HK-2 (cell line): ENCODE data around the gene CHD6.

Experiments
- DNase-seq: peaks from one replicate; pipeline ENCODE4 v3.0.0-alpha.2; 2018; ENCODE audit not compliant: unreplicated experiment

CHD6 gene

DNA sequence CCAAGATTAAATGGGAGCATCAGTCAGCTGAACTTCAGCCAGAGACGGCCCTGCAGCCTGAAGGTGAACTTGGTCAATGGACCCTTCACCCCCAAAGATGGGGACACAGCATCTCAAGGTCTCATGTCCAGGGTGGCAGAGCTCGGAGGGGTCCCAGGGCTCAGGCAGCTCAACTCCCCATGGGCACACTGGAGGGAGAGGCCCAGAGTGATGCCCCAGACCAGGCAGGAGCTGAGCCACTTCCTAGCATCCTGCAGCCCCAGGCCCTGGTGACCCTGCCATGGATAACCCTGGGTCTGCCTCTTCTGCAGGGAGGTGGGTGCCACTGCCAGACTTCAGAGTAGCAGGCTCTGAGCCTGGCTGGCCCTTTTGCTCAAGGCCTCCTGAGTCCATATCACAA lies 224.1 kb downstream of the CHD6 start:
- DNase-seq: no peak

DNA sequence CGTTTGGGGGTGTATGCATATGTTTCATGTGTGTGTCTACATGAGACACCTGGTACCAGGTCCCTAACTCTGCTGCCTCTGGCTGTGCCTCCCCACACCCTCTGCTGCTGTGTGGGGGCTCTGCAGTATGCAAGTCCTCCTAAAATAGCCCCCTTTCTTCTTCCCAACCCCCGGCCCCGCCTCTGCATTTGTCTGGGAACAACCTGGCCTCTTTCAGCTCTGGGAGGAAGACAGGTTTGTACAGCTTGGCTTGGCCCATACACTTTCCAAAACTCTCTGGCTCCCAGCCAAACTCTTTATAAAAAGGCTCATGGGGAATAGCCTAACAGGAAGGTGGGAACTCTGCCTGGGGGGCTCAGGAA lies 224.5 kb downstream of the CHD6 start:
- no peak for DNase-seq

DNA sequence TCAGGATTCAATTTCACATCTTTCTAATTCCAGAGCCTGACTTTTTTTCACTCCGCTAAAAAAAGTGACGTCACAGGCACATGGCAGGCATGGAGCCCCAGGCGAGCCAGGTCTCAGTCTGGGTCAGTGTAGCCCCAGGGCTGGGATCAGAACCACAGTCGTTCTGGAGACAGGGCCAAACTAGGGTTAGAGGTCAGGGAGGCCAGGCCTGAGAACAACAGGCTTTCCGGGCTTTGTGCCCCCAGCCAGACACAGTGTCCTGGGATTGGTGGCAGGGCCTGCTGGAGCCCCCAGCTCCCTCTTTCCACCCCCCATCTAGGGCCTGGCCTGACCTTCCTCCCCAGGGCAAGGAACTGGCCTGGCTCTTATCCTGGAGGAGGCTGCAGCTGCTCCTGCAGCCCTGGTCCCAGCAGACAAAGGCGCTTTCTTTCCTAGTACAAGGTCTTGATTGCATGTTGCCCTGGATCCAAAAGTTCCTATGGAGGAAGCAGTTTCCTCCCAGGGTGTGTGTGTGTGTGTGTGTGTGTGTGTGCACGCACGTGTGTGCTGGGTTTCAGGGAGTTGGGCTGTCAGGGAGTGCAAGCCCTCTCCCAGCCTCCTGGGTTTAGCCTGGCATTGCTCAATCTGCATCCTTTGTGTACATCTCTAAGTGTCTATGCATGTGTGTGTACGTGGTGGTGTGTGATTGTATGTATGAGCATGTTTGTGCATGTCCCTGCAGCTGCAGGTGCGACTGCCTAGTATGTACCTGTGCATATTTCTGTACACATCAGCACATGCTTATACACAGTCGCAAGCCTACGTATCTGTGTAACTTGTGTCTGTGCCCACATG lies 225.1 kb downstream of the CHD6 start:
- DNase-seq: no peak

DNA sequence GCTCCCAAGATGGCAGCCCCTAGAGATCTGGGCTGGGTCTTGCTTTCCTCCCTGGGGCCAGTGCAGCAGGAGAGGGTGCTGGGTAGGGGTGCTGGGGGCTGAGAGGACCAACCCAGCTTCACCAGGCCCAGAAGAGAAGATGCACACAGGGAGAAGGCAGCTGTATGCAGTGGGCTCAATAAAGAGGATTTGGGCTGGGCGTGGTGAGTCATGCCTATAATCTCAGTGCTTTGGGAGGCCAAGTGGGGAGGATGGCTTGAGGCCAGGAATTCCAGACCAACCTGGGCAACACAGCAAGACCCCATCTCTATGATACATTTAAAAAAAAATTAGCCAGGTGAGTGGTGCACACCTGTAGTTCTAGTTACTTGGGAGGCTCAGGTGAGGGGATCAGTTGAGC lies 225.9 kb downstream of the CHD6 start:
- DNase-seq: no peak

DNA sequence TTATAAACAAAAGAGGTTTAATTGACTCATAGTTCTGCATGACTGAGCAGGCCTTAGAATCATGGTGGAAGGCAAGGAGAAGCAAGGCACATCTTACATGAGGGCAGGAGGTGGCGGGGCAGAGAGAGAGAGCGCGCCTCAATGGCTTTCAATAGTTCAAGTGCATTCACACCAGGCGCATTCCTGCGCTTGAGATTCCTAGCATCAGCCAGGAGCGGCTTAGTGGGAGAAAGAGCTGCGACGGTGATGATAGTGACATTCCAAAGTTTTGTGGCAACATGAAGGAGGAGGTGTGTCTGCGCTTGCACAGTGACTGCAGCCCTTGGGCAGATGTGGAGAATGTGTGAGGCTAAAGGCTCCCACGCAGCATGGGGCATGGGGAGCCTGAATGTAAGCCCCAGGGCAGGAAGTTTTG lies 226.6 kb downstream of the CHD6 start:
- DNase-seq: no peak

DNA sequence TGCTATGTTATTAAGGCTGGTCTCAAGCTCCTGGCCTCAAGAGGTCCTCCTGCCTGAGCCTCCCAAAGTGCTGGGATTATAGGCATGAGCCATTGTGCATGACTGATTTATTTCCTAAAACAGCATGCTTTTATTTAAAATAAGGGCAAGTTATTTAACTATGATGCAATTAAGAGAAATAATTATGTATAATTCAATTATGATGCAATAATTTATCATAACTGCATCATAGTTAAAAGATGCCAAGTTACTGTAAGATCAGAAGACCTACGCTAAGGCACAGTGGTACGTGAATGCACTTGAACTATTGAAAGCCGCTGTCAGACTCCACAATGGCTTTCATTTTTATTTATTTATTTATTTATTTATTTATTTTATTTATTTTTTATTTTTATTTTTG lies 227.3 kb downstream of the CHD6 start:
- DNase-seq: no peak

DNA sequence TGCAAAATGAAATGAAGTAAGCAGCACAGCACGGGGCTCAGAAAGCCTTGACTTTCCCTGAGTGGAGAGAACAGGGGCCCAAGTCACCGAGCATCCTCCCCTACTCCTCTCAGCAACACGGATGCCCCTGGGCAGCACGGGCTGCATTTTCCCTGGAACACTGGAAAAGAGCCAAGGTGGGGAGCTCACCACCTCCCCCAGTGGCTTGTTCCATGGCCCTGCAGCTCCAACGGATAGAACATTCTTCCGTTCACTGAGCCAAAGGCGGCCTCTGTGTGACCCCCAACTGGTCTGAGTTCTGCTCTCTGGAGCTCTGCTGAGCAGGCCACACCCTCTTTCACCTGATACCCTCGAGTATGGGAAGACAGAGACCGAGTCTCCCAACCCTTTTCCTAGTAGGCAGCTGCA lies 230.7 kb downstream of the CHD6 start:
- no peak for DNase-seq

DNA sequence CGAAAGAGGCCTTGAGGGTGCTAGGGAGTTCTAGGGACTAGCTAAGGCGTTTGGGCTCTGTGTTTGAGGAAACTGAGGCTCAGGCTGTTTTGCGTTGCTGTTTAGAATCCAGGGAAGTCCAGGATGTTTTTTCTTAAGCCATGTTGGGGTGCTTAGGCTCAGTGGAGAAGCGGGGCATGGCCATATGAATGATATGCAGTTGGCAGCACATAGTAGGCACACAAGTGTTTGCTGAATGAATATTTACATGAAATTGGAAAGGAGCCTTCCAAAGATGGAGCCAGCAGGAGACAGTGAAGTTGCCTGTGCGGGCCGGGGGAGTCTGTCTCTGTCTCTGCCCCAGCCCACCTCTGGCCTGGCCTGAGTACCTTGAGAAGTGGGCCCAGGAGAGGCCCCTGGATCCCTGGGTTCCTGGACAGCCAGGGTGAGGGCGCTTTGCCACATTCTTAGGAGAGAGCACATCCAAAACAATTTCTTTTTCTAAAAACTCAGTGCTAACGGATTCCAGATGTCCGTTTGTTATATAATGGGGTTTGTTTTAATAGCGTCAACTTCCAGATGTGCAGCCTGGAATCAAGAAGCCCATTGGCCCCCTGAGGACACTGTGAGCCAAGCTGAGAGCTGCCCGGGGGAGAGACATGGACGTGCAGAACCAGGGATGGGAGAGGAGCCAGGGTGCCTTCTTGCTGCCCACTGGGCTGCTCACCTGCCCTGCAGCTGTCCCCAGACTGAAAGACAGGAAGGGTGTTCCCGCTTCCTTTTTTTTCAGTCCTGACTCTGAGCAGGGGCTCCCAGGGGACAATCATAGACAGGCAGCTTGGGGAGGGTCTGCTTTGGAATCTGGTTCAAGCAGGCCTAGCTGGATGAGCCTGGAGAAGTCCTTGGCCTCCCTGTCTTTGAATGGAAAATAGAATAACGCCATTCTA lies 231.4 kb downstream of the CHD6 start:
- no peak for DNase-seq

DNA sequence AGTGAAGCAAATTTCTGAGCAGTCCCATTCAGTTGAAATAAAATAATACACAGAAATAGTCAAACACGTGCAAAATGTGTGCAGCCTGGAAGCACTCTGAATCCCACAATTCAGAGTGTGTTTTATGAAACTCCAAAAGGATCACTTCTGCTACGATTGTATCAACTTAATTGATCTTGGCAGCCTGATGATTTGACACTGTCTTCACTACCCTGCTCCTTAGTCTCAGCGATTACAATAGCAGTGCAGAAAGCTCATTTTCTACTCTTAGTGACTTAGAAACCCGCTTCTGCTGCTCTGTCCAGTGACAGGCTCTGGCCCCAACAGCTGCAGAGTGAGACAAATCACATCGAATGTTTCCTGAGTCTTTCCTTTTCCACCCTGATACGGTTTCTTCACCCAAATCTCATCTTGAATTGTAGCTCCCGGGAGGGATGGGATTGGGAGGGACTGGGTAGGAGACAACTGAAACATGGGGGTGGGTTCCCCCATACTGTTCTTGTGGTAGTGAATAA lies 235.3 kb downstream of the CHD6 start:
- DNase-seq: no peak

DNA sequence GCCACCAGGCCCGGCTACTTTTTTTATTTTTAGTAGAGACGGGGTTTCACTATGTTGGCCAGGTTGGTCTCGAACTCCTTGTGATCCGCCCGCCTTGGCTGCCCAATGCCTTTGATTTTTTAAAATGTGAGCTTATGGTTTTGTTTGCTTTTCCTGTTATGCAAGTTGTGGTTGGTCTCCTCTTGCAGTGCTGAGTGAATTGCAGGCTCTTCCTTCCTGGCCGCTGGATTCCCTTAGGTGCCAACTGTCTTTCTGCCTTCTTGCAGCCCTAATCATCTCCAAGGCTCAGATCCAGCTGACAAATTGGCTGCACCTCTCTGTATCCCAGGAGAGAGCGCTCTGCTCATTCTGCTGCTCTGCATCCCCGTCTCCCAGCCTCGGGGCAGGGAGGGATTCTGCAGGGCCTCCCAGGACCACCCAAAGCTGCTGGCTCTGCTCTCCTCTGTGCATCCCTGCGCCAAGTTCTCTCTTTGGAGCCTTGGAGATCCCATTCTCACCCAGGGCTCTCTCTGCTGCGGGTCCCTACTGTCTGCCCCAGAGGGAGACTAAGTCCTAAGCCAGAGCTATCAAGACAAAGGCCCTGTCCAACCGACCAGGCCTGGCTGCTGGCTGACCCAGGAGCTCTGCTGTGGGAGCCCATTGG lies 237.5 kb downstream of the CHD6 start:
- no peak for DNase-seq

DNA sequence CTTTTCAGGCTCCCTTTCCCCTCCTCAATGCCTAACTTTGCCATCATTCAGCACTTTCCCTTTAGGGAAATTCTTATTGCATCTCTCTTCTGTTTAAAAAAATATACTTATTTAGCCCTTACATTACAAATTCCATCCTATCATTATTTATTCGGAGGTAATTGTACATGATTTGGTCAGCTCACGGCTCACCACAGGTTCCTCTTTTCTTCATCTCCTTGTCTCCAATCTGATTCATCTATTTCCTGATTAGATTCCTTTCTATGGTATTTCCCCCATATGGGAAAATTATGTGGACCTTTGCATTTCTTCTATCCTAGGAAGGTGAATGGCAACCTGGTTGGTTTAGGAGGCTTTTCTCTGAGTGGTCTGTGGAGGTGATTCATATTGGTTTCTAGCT lies 238.6 kb downstream of the CHD6 start:
- DNase-seq: no peak

DNA sequence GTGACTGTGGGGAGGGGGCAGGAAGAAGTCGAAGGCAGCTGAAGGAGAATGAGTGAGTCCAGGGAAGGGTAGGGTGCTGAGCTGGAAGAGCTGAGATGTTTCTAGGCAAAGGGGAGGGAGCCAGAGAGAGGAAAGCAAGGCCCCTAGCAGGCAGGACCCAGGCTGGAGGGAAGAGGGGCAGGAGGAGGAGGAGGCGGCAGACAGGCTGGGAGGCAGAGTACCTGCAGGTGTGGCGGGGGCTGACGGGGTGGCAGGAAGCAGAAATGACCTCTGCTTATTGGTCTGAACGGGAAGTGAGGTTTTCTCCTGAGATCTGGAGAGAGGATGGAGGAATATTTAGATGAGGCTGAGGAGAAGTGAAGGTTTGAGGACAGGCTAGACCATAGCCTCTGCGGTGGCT lies 240.9 kb downstream of the CHD6 start:
- DNase-seq: no peak

DNA sequence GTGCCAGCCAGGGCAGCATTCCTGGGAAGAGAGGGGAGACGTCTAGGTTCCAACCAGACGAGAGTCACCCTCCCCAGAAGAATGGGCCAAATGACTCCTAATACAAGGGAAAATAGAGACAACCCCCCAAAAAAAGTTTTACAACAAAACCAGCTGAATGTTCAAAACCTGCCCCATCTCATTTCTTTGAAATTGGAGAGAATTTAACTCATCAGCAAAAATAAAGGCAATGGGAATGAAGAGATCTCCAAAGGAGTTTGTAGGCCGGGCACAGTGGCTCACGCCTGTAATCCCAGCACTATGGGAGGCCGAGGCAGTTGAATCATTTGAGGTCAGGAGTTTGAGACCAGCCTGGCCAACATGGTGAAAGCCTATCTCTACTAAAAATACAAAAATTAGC lies 241.8 kb downstream of the CHD6 start:
- no peak for DNase-seq

DNA sequence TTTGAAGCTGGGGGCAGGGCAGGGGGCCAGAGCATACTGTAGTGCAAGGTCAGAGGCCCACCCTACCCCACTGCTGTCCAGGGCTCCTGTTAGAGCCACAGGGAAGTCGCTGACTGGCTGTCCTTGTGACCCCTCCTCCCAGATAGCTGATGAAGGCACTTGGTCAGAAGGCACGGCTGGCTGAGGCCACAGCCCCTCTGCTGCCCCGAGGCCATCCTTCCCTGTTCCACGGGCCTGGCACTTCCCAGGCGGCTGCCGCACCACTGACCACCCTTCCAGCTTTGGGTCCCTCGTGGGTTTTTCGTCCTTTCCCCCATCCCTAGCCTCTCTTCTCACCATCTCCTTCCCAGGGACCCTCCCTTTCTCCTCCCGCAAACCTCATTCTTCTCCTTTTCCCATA lies 242.3 kb downstream of the CHD6 start:
- no peak for DNase-seq

DNA sequence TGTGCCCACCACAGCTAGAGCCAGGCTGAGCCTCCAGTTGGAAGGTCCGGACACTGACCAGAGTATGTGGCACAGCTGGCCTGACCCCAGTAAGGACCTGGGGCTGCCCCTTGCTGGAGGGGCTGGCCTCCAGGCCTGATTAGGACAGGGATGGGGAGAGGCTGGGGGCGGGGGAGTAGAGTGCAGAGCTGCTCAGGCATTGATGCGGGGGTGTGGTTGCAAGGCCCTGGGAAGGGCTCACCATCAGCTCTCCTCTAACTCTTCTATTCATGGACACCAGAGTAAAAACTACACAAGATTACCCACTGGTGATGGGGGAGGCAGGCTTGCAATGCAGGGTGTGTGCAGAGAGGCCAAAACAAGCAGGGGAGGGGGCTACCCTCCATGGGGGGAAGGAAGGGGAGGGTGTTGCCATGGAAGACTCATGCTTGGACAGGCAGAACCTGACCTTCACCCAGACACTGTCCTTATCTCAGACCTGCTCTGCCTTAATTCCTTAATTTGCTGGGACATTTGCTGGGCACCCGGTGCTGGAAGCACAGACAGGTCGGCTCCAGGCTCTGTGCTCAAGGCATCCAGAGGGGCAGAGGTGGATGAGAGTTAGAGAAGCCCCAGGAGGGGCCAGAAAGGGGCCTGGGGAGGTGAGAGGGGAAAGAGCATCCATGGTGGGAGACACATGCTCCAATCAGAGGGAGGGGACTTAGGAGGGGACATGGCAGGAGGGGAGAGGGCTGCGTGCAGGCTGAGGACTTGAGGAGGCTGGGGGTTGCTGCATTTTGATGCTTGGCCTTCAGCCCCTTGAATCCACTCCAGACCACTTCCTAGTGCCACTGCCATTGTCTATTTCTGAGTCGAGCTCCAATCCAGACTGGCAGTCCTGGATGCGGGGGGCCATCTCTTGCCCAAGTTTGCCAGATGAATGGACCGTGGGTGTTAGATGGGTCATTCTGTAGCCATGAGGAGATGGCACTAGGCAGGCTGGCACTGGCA lies 244.0 kb downstream of the CHD6 start:
- no peak for DNase-seq

DNA sequence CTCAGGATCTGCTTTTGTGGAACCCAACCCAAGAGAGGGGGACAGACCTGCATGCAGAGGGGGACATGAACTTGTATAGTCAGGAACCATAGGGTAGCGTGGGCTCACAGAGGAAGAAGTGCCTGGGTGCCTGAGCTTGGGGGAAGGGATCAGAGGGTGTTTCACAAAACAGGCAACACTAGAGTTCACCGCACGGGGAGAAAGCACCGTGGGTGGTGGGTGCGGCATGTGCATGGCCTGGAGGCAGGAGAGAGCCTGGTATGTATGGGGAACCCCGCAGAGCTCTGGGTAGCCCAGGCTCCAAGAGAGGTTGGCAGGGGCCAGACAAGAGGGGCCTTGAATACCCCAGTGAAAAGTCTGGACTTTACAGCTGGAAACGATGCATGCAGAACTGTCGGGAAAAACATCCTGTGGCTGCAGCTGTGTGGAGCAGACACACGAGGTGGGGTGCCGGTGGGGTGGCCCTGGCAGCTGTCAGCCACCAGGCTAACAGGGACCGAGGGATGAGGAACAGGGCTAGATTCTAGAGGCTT lies 244.9 kb downstream of the CHD6 start:
- no peak for DNase-seq

DNA sequence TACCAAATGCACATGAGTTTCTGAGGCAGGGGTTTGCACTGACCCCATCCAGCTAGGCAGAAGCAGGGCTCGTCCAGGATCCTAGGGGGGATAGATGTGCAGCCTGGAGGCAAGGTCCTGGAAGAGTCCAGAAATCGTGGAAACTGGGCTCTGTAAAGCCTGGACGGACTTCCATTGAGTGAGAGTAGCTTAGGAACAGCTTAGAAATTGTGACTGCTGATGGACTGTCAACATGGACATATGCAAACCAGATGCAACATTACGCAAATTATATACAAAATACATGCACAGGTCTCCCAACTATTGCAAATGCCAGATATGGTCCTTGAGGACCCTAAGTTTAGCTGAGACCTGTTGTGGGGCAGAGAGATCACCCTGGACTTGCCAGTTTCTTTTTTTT lies 246.8 kb downstream of the CHD6 start:
- no peak for DNase-seq

DNA sequence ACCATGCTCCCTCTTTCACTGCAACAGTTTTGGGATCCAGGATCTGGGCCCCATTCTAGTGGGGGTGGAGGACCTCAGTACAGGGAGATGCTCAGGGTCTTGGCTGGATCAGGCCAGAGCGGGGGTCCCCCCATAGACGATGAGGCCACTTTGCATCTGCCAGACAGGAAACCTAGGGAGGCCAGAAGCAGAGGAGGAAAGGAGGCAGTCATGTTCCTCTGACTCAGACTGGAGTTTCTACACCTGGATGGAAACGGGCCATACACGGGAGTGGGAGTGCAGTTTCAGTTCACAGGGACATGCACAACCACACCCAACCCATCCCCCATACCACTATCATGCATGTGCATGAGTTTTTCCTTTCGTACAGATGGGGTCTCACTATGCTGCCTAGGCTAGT lies 248.0 kb downstream of the CHD6 start:
- no peak for DNase-seq

DNA sequence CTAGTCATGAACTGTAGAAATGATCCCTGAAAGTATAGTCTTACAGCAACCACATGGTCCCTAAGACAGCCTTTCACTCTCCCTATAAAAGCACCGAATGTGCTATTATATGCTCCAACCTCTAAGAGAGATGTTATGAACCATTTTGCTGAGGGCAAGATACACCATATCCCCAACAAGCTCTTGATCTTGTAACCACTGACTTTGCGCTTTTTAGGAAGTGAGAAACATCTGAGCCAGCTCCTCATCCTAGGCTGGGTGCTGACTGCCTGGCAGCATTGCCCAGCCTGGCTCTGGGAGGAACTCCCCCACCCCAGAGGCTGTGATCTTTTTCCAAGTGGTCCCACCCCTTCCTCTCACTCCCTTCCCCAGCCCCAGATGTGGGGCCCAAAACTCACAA lies 248.5 kb downstream of the CHD6 start:
- DNase-seq: no peak

DNA sequence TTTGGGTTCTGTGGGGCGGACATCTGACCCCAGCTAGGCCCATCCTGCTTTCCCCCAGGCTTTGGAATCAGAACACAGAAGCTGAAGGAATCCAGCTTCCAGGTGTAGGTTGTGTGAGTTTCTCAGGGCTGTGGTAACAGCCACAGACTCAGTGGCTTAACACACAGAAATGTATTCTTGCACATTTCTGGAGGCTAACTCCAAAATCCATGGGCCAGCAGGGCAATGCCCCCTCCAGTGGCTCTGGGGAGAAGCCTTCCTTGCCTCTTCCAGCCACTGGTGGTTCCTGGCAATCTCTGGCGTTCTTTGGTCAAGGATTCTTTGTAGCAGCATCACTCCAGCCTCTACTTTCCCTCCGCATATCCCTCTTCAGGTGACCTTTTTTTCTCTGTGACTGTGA lies 250.2 kb downstream of the CHD6 start:
- DNase-seq: no peak

DNA sequence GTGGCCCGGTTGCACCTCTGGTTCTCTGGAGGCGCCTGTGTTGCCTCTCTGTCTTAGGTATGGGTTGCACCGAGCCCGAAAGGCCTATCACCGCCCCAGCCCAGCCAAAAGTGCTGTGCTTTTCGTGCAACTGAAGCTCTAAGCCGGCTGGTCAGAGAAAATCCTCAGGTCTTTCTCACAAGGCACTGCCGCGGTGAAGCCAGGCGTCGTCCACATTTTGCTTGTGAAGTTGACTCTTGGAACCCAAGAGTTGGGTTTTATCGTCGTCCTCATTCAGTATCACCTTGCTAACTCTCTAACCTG lies 250.8 kb downstream of the CHD6 start:
- no peak for DNase-seq
